HPDE6-E6E7 (cell line): ENCODE data around the gene SCUBE3.

Experiments
- DNase-seq: peaks from one replicate; pipeline ENCODE4 v3.0.0; 2011; ENCODE audit warnings: missing footprints; ENCODE audit errors: extremely low spot score

SCUBE3 gene

GRCh38 chr6:35272005-35272404, 58.2 kb downstream of the SCUBE3 start:
- no peak for DNase-seq

DNA sequence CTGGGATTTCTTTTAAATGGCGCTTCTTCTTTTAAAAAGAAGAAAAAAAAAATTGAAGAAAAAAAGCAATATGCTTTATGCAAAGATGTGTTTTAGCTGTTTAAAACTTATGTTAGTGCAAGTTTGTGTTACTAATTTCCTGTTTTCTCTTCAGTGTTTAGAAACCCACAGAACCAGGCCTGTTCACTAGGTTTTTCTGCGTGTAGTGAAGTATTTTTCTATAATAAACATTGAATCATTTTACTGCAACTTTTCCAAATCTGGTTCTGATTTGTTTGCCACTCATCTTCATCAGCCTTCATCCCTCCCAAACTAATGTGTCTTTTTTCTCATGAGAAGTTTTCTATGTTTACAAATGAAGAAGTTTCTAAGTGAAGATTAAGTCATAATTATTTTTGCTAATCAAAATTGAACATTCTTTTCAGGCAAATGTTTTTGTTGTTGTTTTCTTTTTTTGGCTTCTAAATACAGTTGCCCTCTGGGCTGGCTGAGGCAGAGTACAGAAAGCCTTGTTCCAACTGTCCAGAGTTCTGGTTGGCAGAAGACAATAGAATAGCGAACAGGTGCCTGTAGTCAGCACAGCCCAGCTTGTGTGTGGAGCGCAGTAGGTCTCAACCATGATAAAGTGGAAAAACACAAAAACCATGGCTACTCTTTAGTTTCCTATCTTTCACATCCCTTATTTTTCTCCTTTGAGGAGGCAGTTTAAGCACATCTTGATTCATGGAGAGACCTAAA, 60.2 kb downstream of the SCUBE3 start:
- no peak for DNase-seq

DNA sequence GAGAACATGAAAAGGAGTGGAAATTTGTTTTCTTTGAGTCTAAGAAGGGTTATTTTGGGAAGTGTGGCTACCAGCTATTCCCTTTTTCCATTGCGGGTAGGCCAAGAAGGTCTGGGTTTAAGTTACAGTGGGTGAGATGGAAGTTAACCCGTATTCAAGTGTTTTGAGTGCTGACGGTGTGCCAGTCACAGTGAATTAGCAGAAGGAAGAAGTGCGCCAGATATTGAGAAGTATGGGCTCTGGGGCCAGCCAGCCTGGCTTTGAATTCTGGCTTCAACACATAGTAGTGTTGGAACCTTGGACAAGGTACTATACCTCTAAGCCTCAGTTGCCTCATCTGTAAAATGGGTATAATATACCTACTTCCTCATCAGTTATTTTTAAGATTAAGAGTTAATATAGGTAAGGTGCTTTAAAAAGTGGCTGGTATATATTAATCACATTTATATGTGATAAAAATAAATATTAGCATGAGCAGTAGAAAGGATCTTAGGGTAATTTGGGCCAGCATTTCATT, 62.0 kb downstream of the SCUBE3 start:
- no peak for DNase-seq

GRCh38 chr6:35278708-35279107, 65.0 kb downstream of the SCUBE3 start:
- DNase-seq = no peak

GRCh38 chr6:35280903-35281302, 67.1 kb downstream of the SCUBE3 start:
- no peak for DNase-seq

DNA sequence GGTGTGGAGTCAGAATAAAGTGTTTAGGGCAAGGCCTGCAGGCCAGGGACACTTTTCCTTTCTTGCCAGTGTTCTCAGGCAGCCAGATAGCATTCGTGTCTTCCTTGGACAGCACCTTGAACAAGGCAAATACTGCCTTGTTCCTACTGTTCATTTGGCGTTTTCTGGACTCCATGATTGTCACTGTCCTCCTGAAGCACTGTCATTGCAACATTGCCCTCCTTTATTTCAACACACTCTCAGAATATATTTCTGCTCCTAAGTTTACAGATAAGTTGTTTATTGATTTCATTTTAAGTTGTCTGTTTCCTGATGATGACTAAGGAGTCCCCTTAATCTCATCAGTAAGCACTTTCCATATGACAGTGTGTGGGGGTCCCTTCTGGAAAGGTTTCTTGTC, 68.7 kb downstream of the SCUBE3 start:
- DNase-seq = no peak

DNA sequence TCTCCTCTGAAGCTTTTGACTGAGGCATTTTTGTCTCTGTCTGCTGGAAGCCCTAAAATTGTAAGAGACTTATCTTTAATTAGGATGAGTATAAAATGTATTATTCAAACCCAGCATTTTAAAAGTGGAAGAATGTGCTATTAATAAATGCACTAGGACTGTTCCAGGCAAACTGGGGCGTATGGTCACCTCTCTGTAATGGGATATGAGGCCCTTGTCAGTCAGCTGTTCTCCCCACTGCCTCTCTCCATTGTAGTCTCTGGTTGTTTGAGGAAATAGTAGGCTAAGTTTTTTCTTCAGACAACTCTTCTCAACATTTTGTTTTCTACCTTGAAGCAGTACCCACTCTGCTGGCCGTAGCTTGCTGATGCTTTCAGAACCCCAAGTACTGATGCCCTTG, 69.6 kb downstream of the SCUBE3 start:
- no peak for DNase-seq

DNA sequence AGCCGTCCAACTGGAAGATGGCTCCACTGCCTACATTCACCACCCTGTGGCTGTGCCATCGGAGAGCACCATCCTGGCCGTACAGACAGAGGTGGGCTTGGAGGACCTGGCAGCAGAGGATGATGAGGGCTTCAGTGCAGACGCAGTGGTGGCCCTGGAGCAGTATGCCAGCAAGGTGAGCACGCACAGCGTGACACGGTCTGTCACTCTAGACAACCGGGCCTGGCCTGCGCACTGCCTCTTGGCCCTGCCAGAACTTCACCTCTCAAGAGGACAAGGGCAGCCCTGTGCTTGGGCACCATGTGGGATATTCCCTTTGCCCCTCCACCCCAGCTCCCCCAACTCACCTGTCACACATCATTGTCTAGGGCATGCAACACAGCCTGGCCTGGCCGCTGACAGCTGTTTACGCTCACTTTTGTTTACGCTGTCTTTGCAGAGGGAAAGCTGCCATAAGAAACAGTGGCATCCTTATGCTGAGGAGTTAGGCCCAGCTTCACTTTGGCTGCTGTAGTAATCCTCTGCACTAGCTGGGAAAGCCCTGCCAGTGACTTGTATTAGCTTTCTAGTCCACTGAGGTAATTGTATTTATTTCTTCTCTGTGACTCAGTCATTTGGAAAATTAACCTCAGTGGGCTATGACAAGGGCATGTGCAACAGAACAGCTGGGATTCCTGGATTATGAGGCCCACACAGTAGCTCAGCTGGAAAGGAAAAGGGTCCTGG, 74.1 kb downstream of the SCUBE3 start:
- DNase-seq = no peak

DNA sequence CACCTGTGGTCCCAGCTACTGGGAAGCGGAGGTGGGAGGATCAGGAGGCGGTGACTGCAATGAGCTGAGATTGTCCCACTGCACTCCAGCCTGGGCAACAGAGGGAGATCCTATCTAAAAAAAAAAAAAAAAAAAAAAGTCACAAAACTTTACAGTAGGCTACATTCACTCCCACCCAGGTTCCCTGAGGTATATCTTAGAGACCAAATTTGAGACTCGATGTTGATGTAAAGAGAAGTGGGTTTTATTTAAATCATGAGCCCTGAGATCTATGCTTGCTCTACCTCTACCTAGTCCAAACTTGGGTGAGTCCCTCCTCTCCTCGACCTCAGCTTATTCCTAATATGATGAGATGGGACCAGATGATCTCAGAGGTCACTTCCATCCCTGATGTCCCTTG, 75.1 kb downstream of the SCUBE3 start:
- DNase-seq = no peak

DNA sequence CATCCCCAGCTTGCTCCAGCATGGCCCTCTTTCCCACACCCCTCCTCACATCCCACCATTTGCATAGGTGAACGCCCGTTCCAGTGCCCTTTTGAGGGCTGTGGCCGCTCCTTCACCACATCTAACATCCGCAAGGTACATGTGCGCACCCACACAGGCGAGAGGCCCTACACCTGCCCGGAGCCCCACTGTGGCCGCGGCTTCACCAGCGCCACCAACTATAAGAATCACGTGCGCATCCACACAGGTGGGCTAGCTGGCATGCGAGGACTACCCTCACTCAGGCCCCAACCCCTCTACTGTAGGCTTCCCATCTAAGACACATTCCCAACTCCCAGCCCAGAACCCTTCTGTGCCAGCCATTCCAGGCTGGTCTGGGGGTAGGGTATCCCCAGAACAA, 77.7 kb downstream of the SCUBE3 start:
- no peak for DNase-seq

GRCh38 chr6:35292494-35292893, 78.7 kb downstream of the SCUBE3 start:
- DNase-seq = no peak

- DNase-seq = no peak
These were observed 79.9 kb downstream of the SCUBE3 start for GRCh38 chr6:35293681-35294080.

DNA sequence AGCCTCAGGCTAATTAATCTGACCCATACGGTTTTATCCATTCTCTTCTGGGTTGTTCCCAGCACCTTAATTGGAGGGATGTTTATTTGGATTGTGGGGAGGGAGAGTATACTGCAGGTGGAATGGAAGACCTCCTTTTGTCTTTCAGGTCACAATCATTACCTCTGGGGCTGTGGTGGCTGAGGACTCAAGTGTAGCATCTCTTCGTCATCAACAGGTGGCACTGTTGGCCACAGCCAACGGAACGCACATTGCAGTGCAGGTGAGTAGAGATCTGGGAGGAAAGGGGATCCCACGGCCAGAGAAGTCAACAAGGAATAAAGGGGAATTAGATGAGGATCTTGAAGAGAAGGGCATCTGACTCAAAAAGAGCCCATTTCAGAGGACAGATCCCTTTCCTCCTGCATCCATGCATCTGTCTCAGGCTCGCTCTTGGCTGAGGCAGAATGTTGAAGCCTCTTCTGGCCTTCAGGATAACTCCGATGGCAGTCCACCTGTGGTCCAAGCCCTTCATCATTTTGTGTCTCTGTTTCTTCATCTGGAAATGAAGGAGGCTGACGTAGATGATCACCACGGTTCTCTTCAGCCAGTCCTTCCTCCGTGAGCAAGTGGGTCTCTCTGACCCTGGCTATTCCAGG, 80.7 kb downstream of the SCUBE3 start:
- peak; percentile 67 for DNase-seq

GRCh38 chr6:35295036-35295435, 81.3 kb downstream of the SCUBE3 start:
- no peak for DNase-seq

- no peak for DNase-seq
These were observed 82.0 kb downstream of the SCUBE3 start for GRCh38 chr6:35295521-35296315.

- DNase-seq = no peak
These were observed 83.3 kb downstream of the SCUBE3 start for GRCh38 chr6:35296931-35297600.

DNA sequence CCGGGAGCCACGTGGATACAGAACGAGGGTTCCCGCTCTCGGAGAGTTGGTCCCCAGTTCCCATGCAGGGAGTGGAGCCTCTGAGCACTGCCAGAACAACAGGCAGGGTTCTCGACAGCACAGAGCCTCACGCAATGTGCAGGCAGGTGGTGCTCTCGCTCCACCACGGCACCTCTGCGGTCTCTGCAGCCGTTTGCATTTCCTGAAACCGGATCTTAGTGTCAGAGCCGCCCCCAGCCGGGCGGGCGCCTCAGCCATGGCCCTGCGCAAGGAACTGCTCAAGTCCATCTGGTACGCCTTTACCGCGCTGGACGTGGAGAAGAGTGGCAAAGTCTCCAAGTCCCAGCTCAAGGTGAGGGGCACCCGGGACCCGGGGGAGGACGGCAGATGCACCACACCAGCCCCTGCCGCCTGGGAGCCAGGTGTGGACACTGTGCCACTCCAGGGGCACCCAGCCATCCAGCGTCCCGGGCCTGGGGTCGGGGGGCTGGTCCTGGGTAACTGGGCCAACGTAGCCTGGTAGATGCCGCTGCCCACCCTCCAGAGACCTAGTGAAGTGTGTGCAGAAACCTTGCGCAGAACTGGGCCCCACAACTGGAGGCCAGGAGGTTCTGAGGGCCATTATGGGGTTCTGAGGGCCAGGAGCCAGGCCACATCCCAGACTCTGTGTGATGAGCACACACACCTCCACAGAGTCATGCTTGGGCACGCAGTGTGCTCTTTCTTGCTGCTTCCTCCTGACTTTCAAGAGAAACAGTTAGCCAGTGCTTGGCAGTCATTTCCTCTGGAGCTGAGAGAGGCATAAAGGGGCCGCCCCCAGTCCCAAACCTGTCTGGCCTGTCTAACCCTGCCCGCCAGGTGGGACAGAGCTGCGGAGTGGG, 84.1 kb downstream of the SCUBE3 start, which contains the start of gene DEF6:
Gene DEF6 (plus strand): TSS at position 218 of the 881 bp plus-strand sequence. CDS start 39 bp downstream, at position 257.
- peak; percentile 96 for DNase-seq

DNA sequence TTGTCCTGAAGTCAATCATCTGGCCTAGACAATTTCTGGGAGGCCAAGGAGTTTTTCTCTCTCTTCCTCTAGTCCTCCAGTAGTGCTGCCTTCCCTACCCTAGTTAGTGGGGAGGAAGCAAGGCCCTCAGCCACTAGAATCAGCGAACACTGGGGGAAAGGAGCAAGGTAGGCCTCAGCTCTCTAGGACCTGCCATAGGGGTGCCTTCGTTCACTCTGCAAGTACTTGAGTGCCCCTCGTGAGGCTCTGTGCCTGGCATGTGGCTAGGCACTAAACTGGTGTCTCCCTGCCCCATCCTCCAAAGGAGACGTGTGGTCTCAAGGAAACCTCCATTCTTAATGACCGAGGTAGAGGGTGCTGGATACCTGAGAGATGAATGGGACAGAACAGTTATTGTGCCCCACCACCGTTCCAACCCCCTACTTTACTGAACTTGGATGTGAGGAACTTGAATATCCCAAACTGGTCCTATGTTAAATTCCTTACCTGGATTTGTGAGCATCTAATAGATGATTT, 84.9 kb downstream of the SCUBE3 start:
- DNase-seq = no peak

- DNase-seq = no peak
These were observed 85.9 kb downstream of the SCUBE3 start for GRCh38 chr6:35299674-35300073.

DNA sequence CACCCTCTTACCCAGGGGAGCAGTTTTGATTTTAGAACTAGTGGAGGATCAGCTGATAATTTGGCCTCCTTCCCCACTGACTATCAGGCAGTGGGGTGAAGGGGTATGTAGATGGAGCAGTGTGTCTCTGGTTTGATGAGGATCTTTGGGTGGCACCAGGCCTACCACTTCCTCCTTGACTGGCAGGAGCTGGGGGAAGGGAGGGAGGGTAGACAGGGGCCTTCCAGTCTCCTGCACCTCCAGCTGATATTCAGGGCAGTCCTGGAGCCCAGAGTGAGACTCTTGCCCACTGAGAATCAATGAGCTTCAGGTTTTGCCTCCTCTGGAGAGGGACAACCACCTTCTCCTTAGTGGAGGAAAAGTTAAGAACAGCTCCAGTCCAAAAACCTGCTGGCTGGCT, 87.1 kb downstream of the SCUBE3 start:
- DNase-seq = no peak
